SU-DHL-6 (cell line): Measurements from ENCODE around the gene GRM7.

Source experiments
- H2AFZ ChIP-seq: fragments of 200-600 bp; sonication (generic); 2 replicates; pipeline ENCODE4 v1.6.1; 2014; ENCODE audit warnings: low read depth, mild to moderate bottlenecking, moderate library complexity, mixed read lengths, antibody characterized with exemption, low read length; ENCODE audit not compliant: severe bottlenecking
- H3F3A ChIP-seq: fragments of 200-600 bp; shearing (Covaris generic); 2 replicates; pipeline ENCODE4 v1.6.0; 2016; ENCODE audit warnings: antibody characterized with exemption, mild to moderate bottlenecking; ENCODE audit not compliant: insufficient read depth
- H3K27ac ChIP-seq: fragments of 200-600 bp; sonication (generic); 2 replicates; pipeline ENCODE4 v1.5.1; 2016; ENCODE audit warnings: low read depth, mild to moderate bottlenecking, low read length, moderate library complexity, mixed read lengths
- H3K27me3 ChIP-seq: fragments of 200-600 bp; sonication (generic), shearing (Covaris generic); 2 replicates; pipeline ENCODE4 v1.6.0; 2014; ENCODE audit warnings: mild to moderate bottlenecking, low read length
- H3K36me3 ChIP-seq: fragments of 200-600 bp; sonication (generic); 2 replicates; pipeline ENCODE4 v1.6.1; 2014; ENCODE audit warnings: mild to moderate bottlenecking, low read length, mixed read lengths
- H3K4me2 ChIP-seq: fragments of 300-600, 200-600 bp; shearing (Covaris generic), sonication (generic); 2 replicates; pipeline ENCODE4 v1.6.0; 2014; ENCODE audit warnings: low read length, low read depth, mild to moderate bottlenecking; ENCODE audit not compliant: poor library complexity, severe bottlenecking
- H3K4me3 ChIP-seq: fragments of 200-600 bp; sonication (generic); 2 replicates; pipeline ENCODE4 v1.5.1; 2014; ENCODE audit warnings: antibody characterized with exemption, low read length, mild to moderate bottlenecking, mixed read lengths; ENCODE audit not compliant: insufficient read depth, poor library complexity, severe bottlenecking
- H3K79me2 ChIP-seq: fragments of 200-600 bp; sonication (generic); 2 replicates; pipeline ENCODE4 v1.6.1; 2014; ENCODE audit warnings: mild to moderate bottlenecking, low read length, moderate library complexity; ENCODE audit not compliant: insufficient read depth
- H3K9ac ChIP-seq: fragments of 200-600 bp; sonication (generic); 2 replicates; pipeline ENCODE4 v1.7.0; 2014; ENCODE audit warnings: mild to moderate bottlenecking, low read length
- H3K9me2 ChIP-seq: fragments of 200-600 bp; sonication (generic); replicated peaks from 2 replicates; pipeline ENCODE4 v1.6.1; 2014; ENCODE audit warnings: low read length; ENCODE audit not compliant: insufficient read depth
- H3K9me3 ChIP-seq: fragments of 200-600 bp; sonication (generic); 2 replicates; pipeline ENCODE4 v1.6.1; 2014; ENCODE audit warnings: low read length, mixed read lengths; ENCODE audit not compliant: insufficient read depth
- H4K20me1 ChIP-seq: fragments of 200-600 bp; sonication (generic); 2 replicates; pipeline ENCODE4 v1.6.1; 2014; ENCODE audit warnings: low read depth, mild to moderate bottlenecking, antibody characterized with exemption, low read length, moderate library complexity, mixed read lengths
- CTCF ChIP-seq: fragments of 200-600 bp; sonication (generic); IDR thresholded peaks from one replicate; pipeline ENCODE4 v1.5.1; 2017; ENCODE audit warnings: antibody characterized with exemption, mild to moderate bottlenecking, low read length, moderate library complexity; ENCODE audit not compliant: insufficient read depth, poor library complexity, severe bottlenecking
- EZH2phosphoT487 ChIP-seq: fragments of 200-600 bp; sonication (generic), shearing (Covaris generic); conservative IDR thresholded peaks from 2 replicates; pipeline ENCODE4 v1.6.1; 2018; ENCODE audit warnings: mild to moderate bottlenecking, antibody characterized with exemption, low read length, moderate library complexity, mixed read lengths

Gene GRM7

GRCh38 chr3:6857510-6857909 is 3.4 kb upstream of the GRM7 start:
- Histone ChIP-seq H3K9me3 (no peaks in the 10 kb centered on the region), H3K9me2 (no peaks in the 10 kb centered on the region), H3K27ac (no peak overlapping the region), H3K36me3 (no peaks in the 10 kb centered on the region), H3F3A (no peaks in the 10 kb centered on the region), H3K4me3 (no peak overlapping the region), H2AFZ (no peak overlapping the region), H3K27me3 (no peaks in the 10 kb centered on the region), H3K9ac (no peak overlapping the region), H4K20me1 (no peaks in the 10 kb centered on the region), H3K79me2 (no peaks in the 10 kb centered on the region), H3K4me2 (no peak overlapping the region)
- no peak for TF ChIP-seq CTCF
- no peak for TF ChIP-seq EZH2phosphoT487

GRCh38 chr3:6860149-6860953 is 564 bp upstream of the GRM7 start:
- H3K27ac ChIP-seq = no peak overlapping the region
- no peaks in the 10 kb centered on the region for H3K9me2 ChIP-seq
- no peaks in the 10 kb centered on the region for H3K36me3 ChIP-seq
- TF ChIP-seq EZH2phosphoT487 (no peak), CTCF (no peak)
- H3K27me3 ChIP-seq = no peaks in the 10 kb centered on the region
- H4K20me1 ChIP-seq = no peaks in the 10 kb centered on the region
- H3K4me2 ChIP-seq = no peak overlapping the region
- no peak overlapping the region for H3K9ac ChIP-seq
- H3K9me3 ChIP-seq = no peaks in the 10 kb centered on the region
- no peaks in the 10 kb centered on the region for H3F3A ChIP-seq
- H3K4me3 ChIP-seq = no peak overlapping the region
- no peak overlapping the region for H2AFZ ChIP-seq
- H3K79me2 ChIP-seq = no peaks in the 10 kb centered on the region

GRCh38 chr3:6861625-6862000 is 698 bp downstream of the GRM7 start:
- no peaks in the 10 kb centered on the region for H3K9me2 ChIP-seq
- no peaks in the 10 kb centered on the region for H3K27me3 ChIP-seq
- no peaks in the 10 kb centered on the region for H3K79me2 ChIP-seq
- no peaks in the 10 kb centered on the region for H3K9me3 ChIP-seq
- H2AFZ ChIP-seq = no peak overlapping the region
- TF ChIP-seq CTCF (no peak), EZH2phosphoT487 (no peak)
- no peaks in the 10 kb centered on the region for H3K36me3 ChIP-seq
- H3K9ac ChIP-seq = no peak overlapping the region
- no peaks in the 10 kb centered on the region for H4K20me1 ChIP-seq
- H3K27ac ChIP-seq = no peak overlapping the region
- H3K4me3 ChIP-seq = no peak overlapping the region
- no peaks in the 10 kb centered on the region for H3F3A ChIP-seq
- no peak overlapping the region for H3K4me2 ChIP-seq
